ENCODE data around the gene RUNX2.

DNA sequence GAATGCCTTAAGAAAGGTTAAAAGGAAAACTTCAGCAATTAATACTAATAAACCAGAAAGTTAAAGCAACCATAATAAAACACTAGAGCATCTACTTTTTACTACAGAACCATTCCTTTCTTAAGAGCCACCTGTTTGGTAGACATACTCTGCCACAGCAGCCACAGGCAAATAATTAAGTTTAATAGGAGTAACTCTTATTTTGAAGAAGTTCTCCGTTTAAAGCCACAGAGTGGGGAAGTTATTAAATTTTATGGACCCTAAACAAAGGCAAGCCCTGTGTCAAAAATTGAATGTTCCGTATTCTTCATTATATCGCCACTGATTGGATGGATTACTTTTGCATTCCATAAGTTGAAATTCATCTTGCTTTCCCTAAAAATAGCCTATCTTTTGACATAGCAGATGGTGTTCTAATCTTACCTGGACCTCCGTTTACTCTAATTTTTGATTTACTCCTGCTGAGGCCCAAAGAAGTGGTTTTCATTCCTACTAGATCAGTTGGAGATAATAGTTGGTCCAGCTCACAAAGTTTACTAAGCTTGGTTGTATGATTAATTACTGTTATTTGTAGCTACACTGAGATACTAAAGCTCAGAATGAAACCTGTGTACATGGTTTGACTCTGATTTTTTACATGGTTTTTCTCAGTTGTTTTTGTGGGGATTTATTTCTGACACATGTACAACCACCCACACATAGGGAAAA is 190.0 kb downstream of the RUNX2 start:
- TF ChIP-seq EZH2 (IDR thresholded peaks at IDR 0.05; ENCODE audit: insufficient read depth, poor library complexity, severe bottlenecking) (no peak), EZH2phosphoT487 (IDR thresholded peaks at IDR 0.05; ENCODE audit: insufficient read depth, low read depth) (no peak)
